HG03558 (cell line): Measurements from ENCODE around the gene OARD1.
A peak's percentile ranks its signal among the peaks of the same experiment; 100 is the strongest.
"Not testable (repeated sequence)": the region's sequence is repeated elsewhere in the genome, so short reads cannot be mapped to it uniquely, and the experiment has no call there.

Experiments used
- ATAC-seq: cut with Tn5 transposase; IDR thresholded peaks from one replicate; pipeline ENCODE4 v1.9.1; 2021; ENCODE audit warnings: moderate number of reproducible peaks; ENCODE audit not compliant: unreplicated experiment; ENCODE audit errors: extremely low read depth

The OARD1 gene

DNA sequence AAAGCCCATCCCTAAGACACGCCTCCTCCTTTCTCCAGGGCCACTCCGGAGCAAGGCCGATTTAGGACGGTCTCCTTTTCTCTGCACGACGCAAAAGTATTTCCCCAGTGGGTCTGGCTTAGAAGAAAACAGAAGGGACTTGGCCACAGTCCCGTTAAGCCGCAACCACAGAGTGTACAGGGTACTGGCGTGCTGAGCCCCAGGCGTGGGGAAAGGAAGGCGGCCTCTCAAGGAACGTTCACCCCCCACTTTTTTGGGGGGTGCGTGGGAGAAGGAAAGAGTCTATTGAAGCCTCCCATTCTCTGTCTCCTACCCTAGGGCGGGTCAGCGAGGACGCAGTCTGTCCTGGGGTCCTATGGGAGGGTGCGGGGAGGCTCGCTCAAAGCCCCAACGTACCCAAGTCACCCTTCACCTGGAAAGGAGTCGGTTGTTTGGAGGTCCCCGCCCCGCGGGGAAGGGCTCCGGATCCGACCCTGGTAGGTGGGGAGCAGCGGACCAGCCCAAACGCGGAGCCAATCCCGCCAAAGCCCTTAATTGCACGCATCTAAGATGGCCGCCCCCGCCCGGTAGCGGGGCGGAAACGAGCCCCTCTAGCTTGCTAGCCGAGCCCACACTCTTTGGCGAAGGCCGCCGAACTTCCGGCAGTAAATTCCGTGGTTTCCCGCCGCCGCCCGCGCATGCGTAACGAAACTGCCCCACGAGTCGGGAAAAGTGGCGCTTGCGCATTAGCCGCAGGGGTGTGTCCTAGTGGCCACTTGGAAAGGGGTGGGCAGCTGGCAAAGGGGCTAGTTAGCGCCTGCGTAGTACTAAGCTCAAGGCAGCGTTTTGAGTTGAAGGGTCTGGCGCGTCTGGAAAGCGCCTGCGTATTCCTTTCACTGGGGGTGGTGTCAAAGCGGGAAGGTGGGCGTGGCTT lies at the start of gene OARD1:
OARD1 (minus strand) TSS at position 434 of the 913 bp plus-strand sequence. CDS start 722 bp downstream, outside the sequence.
- ATAC-seq, result peak; percentile 44

- no peak for ATAC-seq
Observed at GRCh38 chr6:41120058-41120457, 47.9 kb upstream of the OARD1 start.

DNA sequence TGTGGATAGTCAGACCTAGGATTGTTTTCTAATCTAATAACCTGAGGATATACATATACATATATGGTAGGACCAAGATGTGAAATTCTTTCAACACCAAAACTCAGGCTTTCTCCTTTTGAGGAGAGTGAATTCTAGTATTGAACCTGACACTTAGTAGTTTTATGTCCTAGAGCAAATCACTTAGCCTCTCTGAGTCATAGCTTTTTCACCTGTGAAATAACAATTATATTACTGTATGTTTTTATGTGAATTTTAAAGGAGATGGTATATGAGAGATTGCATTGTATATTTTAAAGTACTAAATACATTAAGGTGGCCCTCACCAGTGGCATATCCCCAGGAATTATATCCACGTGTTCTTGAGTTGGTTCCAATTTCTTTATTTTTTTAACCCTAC lies 47.4 kb upstream of the OARD1 start:
- no peak for ATAC-seq

DNA sequence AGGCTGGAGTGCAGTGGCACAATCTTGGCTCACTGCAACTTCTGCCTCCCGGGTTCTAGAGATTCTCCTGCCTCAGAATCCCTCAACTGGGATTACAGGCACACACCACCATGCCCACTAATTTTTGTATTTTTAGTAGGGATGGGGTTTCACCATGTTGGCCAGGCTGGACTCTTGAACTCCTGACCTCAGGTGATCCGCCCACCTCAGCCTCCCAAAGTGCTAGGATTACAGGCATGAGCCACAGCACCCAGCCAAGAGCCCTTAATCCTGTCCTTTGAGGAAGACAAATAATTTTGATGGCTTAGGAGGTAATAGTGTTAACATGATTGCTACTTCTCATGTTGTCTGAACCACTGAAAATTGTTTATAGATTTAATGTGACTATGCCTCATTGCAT lies 42.9 kb upstream of the OARD1 start:
- ATAC-seq, result not testable (repeated sequence)

- ATAC-seq, result no peak
Observed at GRCh38 chr6:41111017-41111416, 38.9 kb upstream of the OARD1 start.

DNA sequence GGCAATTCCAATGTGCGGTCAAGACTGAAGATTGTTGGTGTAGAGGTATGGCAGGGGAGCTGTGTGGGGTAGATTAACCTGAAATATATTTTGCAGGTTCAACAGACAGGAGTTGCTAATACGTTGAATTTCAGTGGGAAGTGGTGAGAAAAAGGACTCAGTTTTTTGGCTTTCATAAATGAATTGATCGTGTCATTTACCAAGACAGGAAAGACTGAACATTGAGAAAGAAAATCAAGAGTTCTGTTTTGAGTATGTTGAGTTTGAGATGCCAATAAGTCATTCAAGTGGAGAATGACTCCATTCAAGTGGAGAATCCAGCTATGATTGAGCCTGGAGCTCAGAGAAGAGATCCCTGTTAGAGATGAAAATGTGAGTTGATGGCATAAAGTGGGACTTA lies 31.7 kb upstream of the OARD1 start:
- ATAC-seq, result no peak

DNA sequence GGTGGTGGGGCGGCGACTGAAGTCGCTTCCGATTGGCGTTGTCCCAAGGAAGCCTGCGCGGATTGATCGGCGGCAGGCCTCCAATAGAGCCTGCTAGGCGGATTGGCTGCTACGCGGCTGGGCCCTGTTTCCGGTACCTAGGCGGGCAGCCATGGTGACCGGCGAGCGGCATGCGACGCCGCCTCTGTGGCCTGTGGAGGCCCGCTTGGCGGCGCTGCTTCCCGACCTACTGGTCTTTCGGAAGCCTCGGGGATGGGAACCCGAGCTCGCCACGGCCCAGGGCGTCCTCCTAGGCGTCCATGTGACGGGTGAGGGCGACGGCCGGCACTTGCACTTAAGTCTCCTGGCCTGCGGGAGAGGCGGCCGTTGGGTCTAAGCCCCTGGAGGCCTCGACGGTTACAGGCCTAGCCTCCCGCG lies 28.7 kb upstream of the OARD1 start:
- ATAC-seq, result no peak

- no peak for ATAC-seq
Observed at GRCh38 chr6:41098366-41098765, 26.2 kb upstream of the OARD1 start.

DNA sequence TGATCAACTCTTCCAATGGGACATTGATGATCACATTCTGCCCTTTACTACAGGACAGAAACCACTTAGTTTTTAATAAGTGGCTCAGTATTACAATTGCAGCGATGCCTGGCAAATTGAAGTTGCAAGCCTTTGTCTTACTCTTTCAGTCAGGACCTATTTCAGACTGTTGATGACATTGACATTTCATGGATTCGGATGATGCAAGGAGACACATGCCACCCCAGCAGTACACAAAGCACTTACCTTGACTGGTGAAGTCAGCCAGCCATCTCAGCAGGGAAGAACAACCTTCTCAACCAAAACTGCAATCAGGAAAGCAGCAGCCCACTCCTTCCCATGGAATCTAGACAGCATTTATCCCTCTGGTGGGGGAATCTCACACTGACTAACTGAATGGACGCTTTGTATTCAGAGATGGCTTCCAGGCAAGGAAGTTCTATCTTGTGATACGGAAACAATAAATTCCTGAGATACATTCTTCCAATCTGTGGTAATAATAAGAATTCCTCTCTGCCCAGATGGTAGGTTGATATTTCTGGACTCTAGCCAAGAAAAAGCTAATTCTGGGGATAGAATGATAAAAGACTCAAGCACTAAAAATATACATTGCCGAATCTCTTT lies 25.4 kb upstream of the OARD1 start:
- no peak for ATAC-seq

- ATAC-seq, result no peak
Observed at GRCh38 chr6:41093729-41094128, 21.6 kb upstream of the OARD1 start.

DNA sequence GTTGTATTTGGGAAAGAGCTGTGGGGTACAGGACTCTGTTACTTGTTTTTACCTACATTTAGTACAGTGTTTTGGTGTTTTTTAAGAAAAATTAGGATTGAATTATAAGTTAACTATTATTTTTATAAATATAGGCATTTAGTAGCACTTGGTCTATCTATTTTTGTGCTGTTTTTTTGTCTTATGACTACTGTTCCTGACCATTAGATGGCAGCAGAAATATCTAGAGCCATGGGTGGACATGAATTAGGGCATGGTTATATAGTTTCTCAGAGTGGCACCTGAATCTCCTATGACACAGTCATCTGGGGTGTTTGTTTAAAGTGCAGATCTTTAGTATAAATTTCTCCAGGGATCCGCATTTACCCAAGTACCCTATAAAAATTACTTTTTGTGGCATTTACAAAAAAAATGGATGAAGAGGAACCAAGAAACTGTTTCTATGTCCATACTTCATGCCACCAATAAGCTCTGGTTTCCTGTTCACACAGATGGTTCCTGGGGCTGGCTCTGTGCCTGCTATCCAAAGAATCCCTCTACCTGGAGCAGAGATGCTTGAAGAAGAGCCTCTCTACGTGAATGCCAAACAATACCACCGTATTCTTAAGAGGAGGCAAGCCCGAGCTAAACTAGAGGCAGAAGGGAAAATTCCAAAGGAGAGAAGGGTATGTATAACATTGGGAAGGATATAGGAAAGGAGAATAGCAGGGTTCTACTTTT lies 20.4 kb upstream of the OARD1 start:
- no peak for ATAC-seq

DNA sequence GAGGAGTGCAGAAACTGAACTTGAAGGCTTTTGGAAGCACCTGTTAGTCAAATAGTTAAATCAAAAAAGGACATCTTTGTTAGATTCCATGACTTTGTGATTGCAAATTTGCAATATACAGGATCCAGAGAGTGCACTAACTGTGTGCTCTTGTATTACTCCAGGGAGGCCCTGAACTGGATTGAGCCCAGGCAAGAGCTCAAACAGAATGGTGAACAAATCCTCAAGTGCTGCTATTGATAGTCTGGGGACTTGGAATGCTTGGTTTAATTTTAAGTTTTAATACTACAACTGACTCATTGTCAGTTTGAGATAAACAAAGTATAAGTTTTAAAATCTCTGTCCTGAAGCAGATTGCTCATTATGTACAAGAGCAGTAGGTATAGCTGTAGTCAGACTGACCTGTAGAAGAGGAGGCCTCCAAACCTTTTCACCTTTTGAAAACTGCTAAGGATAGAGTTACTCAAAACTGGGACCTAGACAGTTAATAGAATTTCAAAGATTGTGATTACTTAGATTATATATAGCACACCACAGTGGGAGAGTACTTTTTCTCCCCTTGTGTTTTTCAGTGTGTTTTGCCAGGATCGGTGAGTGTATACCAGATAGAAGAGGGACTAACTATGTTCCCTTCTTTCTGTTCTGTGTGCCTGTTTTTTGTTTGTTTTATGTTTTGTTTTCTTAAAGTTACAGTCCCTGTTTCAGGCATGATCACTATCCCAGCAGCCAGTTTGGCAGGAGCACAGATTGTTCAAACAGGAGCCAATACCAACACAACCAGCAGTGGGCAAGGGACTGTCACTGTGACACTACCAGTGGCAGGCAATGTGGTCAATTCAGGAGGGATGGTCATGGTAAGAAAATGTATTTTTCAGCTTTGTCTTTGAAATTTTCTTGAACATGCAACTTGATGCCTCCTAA lies 18.9 kb upstream of the OARD1 start:
- no peak for ATAC-seq

GRCh38 chr6:41088451-41088850 lies 16.3 kb upstream of the OARD1 start:
- no peak for ATAC-seq

GRCh38 chr6:41085182-41085581 lies 13.0 kb upstream of the OARD1 start:
- ATAC-seq, result no peak

DNA sequence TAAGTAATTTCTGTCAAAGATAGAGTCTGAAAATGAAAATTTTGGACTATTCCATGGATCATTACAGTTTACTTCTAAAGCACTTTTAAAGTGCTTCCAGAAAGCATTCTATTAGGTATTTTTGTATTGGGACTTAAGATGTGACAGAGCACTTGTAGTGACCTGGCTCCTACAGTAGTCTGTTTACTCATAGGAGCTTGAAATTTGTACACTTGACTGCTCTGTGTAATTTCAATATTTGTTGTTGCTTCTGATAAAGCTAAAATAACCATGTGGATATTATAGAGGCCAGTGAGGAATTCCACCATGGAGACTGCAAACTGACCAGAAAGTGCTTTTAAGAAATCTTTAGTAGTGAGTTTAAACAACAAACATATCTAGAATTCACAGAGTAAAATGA lies 10.9 kb upstream of the OARD1 start:
- no peak for ATAC-seq

GRCh38 chr6:41080621-41081020 lies 8.5 kb upstream of the OARD1 start:
- ATAC-seq, result no peak

DNA sequence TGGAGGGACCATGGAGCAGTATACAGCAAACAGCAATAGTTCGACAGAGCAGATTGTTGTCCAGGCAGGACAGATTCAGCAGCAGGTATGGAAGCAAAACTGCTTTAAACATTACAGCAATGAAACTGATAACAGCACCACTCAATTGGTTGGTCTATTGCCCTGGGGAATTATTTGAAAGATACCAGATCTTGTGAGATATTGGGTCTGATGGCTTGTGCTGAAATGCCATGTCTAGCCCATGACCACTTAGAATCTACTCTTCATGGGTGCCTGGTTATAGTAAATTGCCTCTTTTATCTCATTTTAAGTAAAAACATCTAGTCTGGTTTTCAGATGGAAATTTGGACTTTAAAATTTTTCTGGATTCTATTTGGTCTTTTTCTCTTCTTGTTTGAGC lies 6.9 kb upstream of the OARD1 start:
- ATAC-seq, result no peak

- no peak for ATAC-seq
Observed at GRCh38 chr6:41078101-41078500, 5.9 kb upstream of the OARD1 start.

DNA sequence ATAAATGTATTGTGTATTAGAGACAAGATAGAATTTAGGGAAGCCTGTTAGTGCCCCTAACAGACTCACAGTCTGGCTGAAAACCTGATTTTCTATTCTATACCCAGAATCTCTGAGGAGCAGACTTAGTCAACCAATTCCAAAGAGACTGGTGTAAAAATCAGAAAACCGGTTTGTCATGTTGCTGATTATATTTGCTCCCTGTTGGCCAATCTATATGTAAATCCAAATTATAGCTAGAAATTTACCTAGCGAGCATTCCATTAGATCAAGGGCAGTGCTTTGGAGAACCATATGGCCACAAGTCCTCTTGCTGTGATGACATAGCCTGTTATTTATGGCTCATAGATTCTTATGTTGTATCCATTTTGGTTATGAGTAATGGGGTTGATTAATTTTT lies 5.4 kb upstream of the OARD1 start:
- no peak for ATAC-seq
